Activated naive CD8-positive, alpha-beta T cell treated with anti-CD3 and anti-CD28 coated beads, Interleukin-2, amount 50 U/mL, for 24 hours (primary cell): ENCODE measurements around the gene ARHGAP15.

Source experiments
- ATAC-seq: fragments of 150-1000 bp; cut with Tn5 transposase; one replicate; pipeline ENCODE4 v1.10.0; 2021
- DNase-seq: peaks from one replicate; pipeline ENCODE4 v3.0.0; 2021
- H3K27ac Mint-ChIP-seq: one replicate; pipeline ENCODE4 v1.8.0; 2021; ENCODE audit warnings: mild to moderate bottlenecking, mixed read lengths
- H3K27me3 Mint-ChIP-seq: one replicate; pipeline ENCODE4 v1.8.0; 2021; ENCODE audit warnings: mixed read lengths
- H3K36me3 Mint-ChIP-seq: one replicate; pipeline ENCODE4 v1.8.0; 2021; ENCODE audit warnings: low read depth, mixed read lengths
- H3K4me1 Mint-ChIP-seq: one replicate; pipeline ENCODE4 v1.8.0; 2021; ENCODE audit warnings: mixed read lengths
- H3K4me3 Mint-ChIP-seq: one replicate; pipeline ENCODE4 v1.8.0; 2021; ENCODE audit warnings: mild to moderate bottlenecking, moderate library complexity, mixed read lengths
- H3K9me3 Mint-ChIP-seq: one replicate; pipeline ENCODE4 v1.8.0; 2021; ENCODE audit warnings: mixed read lengths

Gene ARHGAP15

DNA sequence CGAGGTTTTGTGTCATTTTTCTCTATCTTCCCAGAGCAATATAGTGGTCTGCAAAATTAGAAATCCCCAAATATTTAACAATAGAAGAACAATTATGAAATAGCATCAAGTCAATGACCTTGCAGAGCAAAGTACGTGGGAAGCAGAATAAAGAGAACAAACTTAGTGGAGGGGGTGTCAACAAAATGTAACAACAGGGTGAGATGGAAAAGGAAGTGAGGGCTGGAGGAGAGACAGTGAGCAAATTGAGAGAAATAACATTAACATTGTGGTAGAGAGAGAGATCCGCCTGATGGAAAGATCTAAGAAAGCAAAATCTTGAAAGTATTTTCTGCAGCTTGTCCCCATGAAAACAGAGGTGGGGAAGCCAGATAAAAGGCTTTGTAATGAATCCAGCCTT lies 23.4 kb downstream of the ARHGAP15 start:
- H3K36me3 Mint-ChIP-seq, result peaks cover 8% of the 10 kb centered on the region

GRCh38 chr2:143155661-143156060 lies 26.4 kb downstream of the ARHGAP15 start:
- Mint-ChIP-seq H3K27me3 (no peaks in the 10 kb centered on the region), H3K36me3 (peaks cover 10% of the 10 kb centered on the region), H3K9me3 (no peaks in the 10 kb centered on the region), H3K4me1 (peaks cover 80% of the 10 kb centered on the region), H3K27ac (peak overlapping the region; percentile 12), H3K4me3 (no peak overlapping the region)
- ATAC-seq (no peak), DNase-seq (no peak)

More for the DNA sequence above, 23.4 kb downstream of the ARHGAP15 start:
- Mint-ChIP-seq H3K9me3 (no peaks in the 10 kb centered on the region), H3K27me3 (no peaks in the 10 kb centered on the region), H3K4me1 (peaks cover 81% of the 10 kb centered on the region), H3K27ac (peak overlapping the region; percentile 93), H3K4me3 (peak overlapping the region; percentile 47)
- no peak for ATAC-seq
- no peak for DNase-seq

DNA sequence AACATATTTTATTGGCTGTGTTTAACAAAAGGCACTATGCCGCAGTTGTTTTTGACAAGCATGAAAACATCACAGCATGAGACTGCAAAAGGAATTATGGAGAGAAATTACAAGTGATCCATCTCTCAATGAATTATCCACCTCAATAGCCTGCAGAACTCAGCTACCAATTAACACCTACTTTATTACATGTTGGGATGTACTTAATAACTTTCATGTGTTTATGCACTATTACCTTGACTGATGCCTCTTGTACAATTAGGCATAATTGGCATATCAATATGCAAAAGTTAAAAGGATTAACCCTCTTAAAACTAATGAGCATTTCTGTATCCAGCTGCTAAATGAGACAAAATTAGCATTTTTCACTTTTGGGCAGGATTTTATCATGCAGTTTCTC lies 27.8 kb downstream of the ARHGAP15 start:
- Mint-ChIP-seq H3K9me3 (no peaks in the 10 kb centered on the region), H3K27ac (no peak overlapping the region)

GRCh38 chr2:143157418-143157817 lies 28.2 kb downstream of the ARHGAP15 start:
- Mint-ChIP-seq H3K4me1 (peaks cover 80% of the 10 kb centered on the region), H3K9me3 (no peaks in the 10 kb centered on the region), H3K36me3 (peaks cover 11% of the 10 kb centered on the region), H3K27ac (peak overlapping the region; percentile 25), H3K27me3 (no peaks in the 10 kb centered on the region), H3K4me3 (no peak overlapping the region)
- DNase-seq (no peak), ATAC-seq (no peak)

More for the DNA sequence above, 27.8 kb downstream of the ARHGAP15 start:
- Mint-ChIP-seq H3K4me1 (peaks cover 80% of the 10 kb centered on the region), H3K4me3 (no peak overlapping the region), H3K27me3 (no peaks in the 10 kb centered on the region), H3K36me3 (peaks cover 11% of the 10 kb centered on the region)
- ATAC-seq (no peak), DNase-seq (no peak)

DNA sequence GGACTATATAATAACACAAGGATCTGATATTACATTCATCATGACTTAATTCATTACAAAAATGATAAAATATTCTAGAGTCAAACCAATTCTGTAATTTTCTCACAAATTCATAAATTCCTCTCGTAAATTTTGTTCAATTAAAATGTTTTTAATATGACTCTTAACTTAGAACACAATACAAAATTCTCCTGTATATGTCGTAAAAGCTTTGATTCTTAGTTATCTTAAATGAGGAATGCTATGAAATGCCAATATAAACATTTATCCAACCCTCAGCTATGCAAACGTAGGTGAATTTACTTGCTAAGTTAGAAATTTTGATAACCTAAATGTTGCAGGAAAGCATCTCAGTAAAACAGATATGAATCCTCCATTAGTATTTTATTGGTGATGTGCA lies 28.9 kb downstream of the ARHGAP15 start:
- ATAC-seq (no peak), DNase-seq (no peak)
- Mint-ChIP-seq H3K27me3 (no peaks in the 10 kb centered on the region), H3K27ac (no peak overlapping the region), H3K4me1 (peaks cover 78% of the 10 kb centered on the region), H3K9me3 (no peaks in the 10 kb centered on the region), H3K36me3 (peaks cover 12% of the 10 kb centered on the region), H3K4me3 (peak overlapping the region; percentile 4)

DNA sequence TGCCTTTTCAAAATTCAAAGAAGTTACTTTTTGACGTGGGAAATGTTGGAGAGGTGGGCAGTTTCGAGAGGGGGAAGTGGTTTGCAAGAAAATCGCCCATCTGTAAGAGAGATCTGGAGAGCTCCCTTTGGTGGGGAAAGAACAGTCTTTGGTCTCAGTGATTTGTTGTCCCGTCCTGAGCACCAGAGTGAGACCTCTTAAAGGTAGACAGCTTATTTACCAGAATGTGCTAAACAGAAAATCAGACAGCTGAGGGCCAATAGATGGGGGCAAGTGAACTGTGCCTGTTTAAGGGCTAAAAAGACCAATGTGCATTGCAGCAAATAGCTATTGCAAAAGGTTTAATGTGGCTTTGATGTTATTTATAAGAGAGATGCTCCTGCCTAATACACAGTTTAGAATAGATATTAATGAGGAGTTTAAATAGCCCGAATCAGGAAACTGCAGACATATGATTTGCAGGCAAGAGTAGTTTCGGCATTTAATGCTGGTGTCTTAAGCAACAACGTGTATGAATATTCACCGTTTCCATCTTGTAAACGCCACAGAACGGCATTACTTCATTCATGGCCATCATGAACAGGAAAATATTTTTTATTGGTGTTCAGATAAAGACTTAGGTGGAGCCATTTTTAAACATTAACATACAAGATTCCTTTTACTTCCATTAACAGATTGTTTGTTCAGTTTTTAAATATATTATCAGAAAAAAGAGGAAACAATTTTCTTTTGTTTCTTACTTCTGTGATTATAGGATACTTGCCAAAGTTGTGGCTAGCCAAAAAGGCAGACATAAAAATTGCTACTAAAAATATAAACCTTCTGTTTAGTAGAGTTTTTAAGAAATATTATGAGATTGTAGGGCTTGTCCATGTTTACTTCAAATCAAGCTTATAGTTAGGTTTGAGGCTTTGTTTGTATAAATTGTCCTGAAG lies 29.6 kb downstream of the ARHGAP15 start:
- no peaks in the 10 kb centered on the region for H3K27me3 Mint-ChIP-seq
- ATAC-seq, result no peak
- DNase-seq, result no peak
- no peak overlapping the region for H3K27ac Mint-ChIP-seq
- H3K4me3 Mint-ChIP-seq, result peak overlapping the region; percentile 4
- peaks cover 80% of the 10 kb centered on the region for H3K4me1 Mint-ChIP-seq
- peaks cover 12% of the 10 kb centered on the region for H3K36me3 Mint-ChIP-seq
- H3K9me3 Mint-ChIP-seq, result no peaks in the 10 kb centered on the region

GRCh38 chr2:143159486-143159840 lies 30.2 kb downstream of the ARHGAP15 start:
- Mint-ChIP-seq H3K9me3 (no peaks in the 10 kb centered on the region), H3K4me3 (no peak overlapping the region), H3K27me3 (no peaks in the 10 kb centered on the region), H3K36me3 (peaks cover 12% of the 10 kb centered on the region), H3K27ac (no peak overlapping the region), H3K4me1 (peaks cover 81% of the 10 kb centered on the region)
- no peak for ATAC-seq
- no peak for DNase-seq

GRCh38 chr2:143160732-143161707 lies 31.8 kb downstream of the ARHGAP15 start:
- Mint-ChIP-seq H3K36me3 (peaks cover 11% of the 10 kb centered on the region), H3K27me3 (no peaks in the 10 kb centered on the region), H3K4me1 (peaks cover 81% of the 10 kb centered on the region), H3K4me3 (no peak overlapping the region), H3K9me3 (no peaks in the 10 kb centered on the region), H3K27ac (peak overlapping the region; percentile 59)
- DNase-seq, result no peak
- peak; percentile 39 for ATAC-seq

DNA sequence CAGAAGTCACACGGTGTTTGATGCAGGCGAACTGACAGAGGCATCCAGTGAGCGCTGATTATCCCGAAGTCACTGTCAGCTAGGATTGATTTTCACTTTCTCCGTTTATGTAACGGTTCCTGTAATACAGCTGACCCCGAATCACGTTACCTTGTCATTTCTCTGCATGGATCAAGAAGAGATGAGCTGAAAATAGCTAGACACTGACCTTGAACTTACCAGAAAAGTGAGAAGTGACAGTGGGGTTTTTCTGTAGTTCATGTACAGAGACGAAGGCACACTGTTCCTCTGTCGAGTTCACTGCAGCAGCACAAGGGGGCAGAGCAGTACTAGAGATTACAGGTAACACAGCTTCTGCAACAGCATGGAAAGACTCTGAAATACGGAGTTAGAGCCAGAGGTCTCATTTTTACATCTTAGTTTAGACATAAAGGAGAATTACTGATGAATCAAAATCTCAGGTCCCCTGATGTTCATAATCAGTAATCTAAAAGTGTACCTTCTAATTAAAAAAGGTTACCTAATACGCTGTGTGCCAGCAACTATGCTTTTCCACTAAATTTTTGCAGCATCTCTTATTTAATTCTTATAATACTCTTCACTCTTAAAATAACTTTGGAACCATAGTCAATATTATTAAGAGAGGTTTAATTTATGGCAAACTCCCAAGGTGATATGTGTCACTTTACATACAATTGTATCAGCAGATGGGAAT lies 33.1 kb downstream of the ARHGAP15 start:
- no peaks in the 10 kb centered on the region for H3K9me3 Mint-ChIP-seq
- peak; percentile 96 for ATAC-seq
- peaks cover 8% of the 10 kb centered on the region for H3K36me3 Mint-ChIP-seq
- peak overlapping the region; percentile 21 for H3K27ac Mint-ChIP-seq
- H3K4me1 Mint-ChIP-seq, result peaks cover 80% of the 10 kb centered on the region
- peak; percentile 33 for DNase-seq
- no peaks in the 10 kb centered on the region for H3K27me3 Mint-ChIP-seq
- no peak overlapping the region for H3K4me3 Mint-ChIP-seq

GRCh38 chr2:143162997-143163396 lies 33.8 kb downstream of the ARHGAP15 start:
- H3K27ac Mint-ChIP-seq, result no peak overlapping the region
- H3K9me3 Mint-ChIP-seq, result no peaks in the 10 kb centered on the region
- peaks cover 80% of the 10 kb centered on the region for H3K4me1 Mint-ChIP-seq
- ATAC-seq (no peak), DNase-seq (no peak)
- no peaks in the 10 kb centered on the region for H3K27me3 Mint-ChIP-seq
- H3K4me3 Mint-ChIP-seq, result no peak overlapping the region
- peaks cover 4% of the 10 kb centered on the region for H3K36me3 Mint-ChIP-seq

- peaks cover 4% of the 10 kb centered on the region for H3K36me3 Mint-ChIP-seq
- no peaks in the 10 kb centered on the region for H3K27me3 Mint-ChIP-seq
- ATAC-seq (no peak), DNase-seq (no peak)
- no peak overlapping the region for H3K4me3 Mint-ChIP-seq
- H3K27ac Mint-ChIP-seq, result no peak overlapping the region
- H3K4me1 Mint-ChIP-seq, result peaks cover 76% of the 10 kb centered on the region
- no peaks in the 10 kb centered on the region for H3K9me3 Mint-ChIP-seq
These were observed 34.3 kb downstream of the ARHGAP15 start for GRCh38 chr2:143163499-143163898.

DNA sequence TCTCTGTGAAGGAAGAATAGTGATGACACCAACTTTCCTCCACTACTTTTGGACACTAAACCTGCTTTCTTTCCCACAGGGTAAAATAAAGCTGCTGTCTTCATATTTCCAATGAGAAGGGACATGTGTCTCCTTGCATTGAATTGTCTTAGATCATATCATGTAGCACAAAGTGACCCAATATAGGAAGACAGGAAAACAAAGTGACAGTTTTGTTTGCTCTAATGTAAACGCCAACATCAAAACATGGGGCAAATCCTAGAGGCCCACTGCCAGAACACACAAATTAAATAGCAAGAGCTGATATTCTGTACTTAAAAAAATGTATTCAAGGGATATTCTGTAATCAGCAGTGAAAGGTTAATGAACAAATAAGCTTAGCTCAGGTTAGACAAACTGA lies 36.1 kb downstream of the ARHGAP15 start:
- Mint-ChIP-seq H3K27ac (no peak overlapping the region), H3K9me3 (no peaks in the 10 kb centered on the region), H3K27me3 (no peaks in the 10 kb centered on the region), H3K4me1 (peaks cover 64% of the 10 kb centered on the region), H3K36me3 (peaks cover 7% of the 10 kb centered on the region), H3K4me3 (no peak overlapping the region)
- no peak for ATAC-seq
- DNase-seq, result no peak

- peaks cover 14% of the 10 kb centered on the region for H3K36me3 Mint-ChIP-seq
- no peak overlapping the region for H3K4me3 Mint-ChIP-seq
- H3K4me1 Mint-ChIP-seq, result peaks cover 44% of the 10 kb centered on the region
These were observed 39.9 kb downstream of the ARHGAP15 start for GRCh38 chr2:143169105-143169504.

DNA sequence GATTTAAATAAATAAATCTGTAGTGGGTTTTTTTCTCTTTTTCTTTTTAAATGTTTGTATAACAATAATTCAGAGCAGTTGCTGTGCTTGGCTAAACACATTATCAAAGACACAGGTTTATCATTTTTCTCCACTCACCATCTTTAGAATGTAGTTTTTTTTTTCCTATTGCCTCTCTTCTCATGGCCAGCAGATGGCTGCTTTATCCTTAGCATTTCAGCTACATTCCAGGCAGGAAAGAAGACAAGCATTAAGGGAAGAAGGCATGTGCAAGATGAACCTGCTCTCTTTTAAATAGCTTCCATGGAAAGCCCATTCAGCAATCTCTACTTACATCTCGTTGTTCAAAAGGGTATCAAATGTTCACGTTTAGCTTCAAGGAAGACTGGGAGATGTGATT lies 42.6 kb downstream of the ARHGAP15 start:
- H3K9me3 Mint-ChIP-seq, result no peaks in the 10 kb centered on the region
- ATAC-seq (no peak), DNase-seq (no peak)
- H3K4me1 Mint-ChIP-seq, result peaks cover 48% of the 10 kb centered on the region
- H3K36me3 Mint-ChIP-seq, result peaks cover 13% of the 10 kb centered on the region
- H3K27ac Mint-ChIP-seq, result no peak overlapping the region
- H3K4me3 Mint-ChIP-seq, result no peak overlapping the region
- H3K27me3 Mint-ChIP-seq, result no peaks in the 10 kb centered on the region

More at GRCh38 chr2:143169105-143169504, 39.9 kb downstream of the ARHGAP15 start:
- DNase-seq, result no peak
- no peak for ATAC-seq
- H3K27me3 Mint-ChIP-seq, result no peaks in the 10 kb centered on the region
- H3K9me3 Mint-ChIP-seq, result no peaks in the 10 kb centered on the region
- H3K27ac Mint-ChIP-seq, result no peak overlapping the region
